Spleen (tissue), 11 donors: ENCODE results near the gene MRPL54. TPM values are rescaled to one million over a fixed set of nuclear protein-coding genes. Genes with fewer than 3 reads are reported as not detected.

ENCODE experiments used
- DNase-seq: peaks from one replicate; pipeline ENCODE4 v3.0.0-alpha.2; 2020
- H3K27ac ChIP-seq, 8 donors: fragments of 200-600 bp; sonication (generic) in 7 of 8; 1 replicate in 4 of 8; 2 replicates in 4 of 8; pipeline versions ENCODE4 v1.5.0 to v1.8.0; 2016 to 2021; ENCODE audit warnings: inconsistent platforms in 4 of 8, mild to moderate bottlenecking in 4 of 8, moderate library complexity in 1 of 8
- H3K27me3 ChIP-seq, 7 donors: fragments of 200-600 bp; sonication (generic) in 6 of 7; replicated peaks in 1 of 7; 1 replicate in 4 of 7; 2 replicates in 3 of 7; pipeline versions ENCODE4 v1.5.0 to v1.8.0; 2016 to 2021; ENCODE audit warnings: inconsistent platforms in 3 of 7, mild to moderate bottlenecking in 1 of 7
- H3K36me3 ChIP-seq, 6 donors: fragments of 200-600 bp; sonication (generic) in 5 of 6; 1 replicate in 4 of 6; 2 replicates in 2 of 6; pipeline versions ENCODE4 v1.5.0 to v1.8.0; 2016 to 2021; ENCODE audit warnings: inconsistent platforms in 2 of 6
- H3K4me1 ChIP-seq, 6 donors: fragments of 200-600 bp; sonication (generic) in 5 of 6; 1 replicate in 3 of 6; 2 replicates in 3 of 6; pipeline versions ENCODE4 v1.5.0 to v1.8.0; 2016 to 2021; ENCODE audit warnings: inconsistent platforms in 3 of 6
- H3K4me3 ChIP-seq, 8 donors: fragments of 200-600 bp; sonication (generic) in 7 of 8; 1 replicate in 4 of 8; 2 replicates in 4 of 8; pipeline versions ENCODE4 v1.5.0 to v1.8.0; 2016 to 2021; ENCODE audit warnings: inconsistent platforms in 4 of 8, mild to moderate bottlenecking in 4 of 8, moderate library complexity in 2 of 8
- H3K9me3 ChIP-seq, 8 donors: fragments of 200-600 bp; sonication (generic) in 7 of 8; 1 replicate in 4 of 8; 2 replicates in 4 of 8; pipeline versions ENCODE4 v1.5.0 to v1.8.0; 2016 to 2021; ENCODE audit warnings: inconsistent platforms in 4 of 8
- POLR2A ChIP-seq, 3 donors: fragments of 450-650 bp; IDR thresholded peaks; one replicate each; pipeline ENCODE4 v1.5.1; 2017; ENCODE audit warnings: antibody characterized with exemption in 3 of 3, mild to moderate bottlenecking in 1 of 3
- POLR2AphosphoS5 ChIP-seq, 3 donors: sonication (generic); formaldehyde crosslinking; IDR thresholded peaks; one replicate each; pipeline ENCODE4 v1.5.1; 2017; ENCODE audit warnings: antibody characterized with exemption in 3 of 3
- WGBS, 5 donors: extraction: QIAGEN DNeasy Blood & Tissue Kit in 3 of 5; methylation state at CpG; one replicate each; pipeline versions ENCODE4 v1.1.5 to v1.1.7; 2013 to 2018; 5-methylcytosine and 5-hydroxymethylcytosine counted together
- intact Hi-C: fragments of 100-400 bp; cut with DNase I; formaldehyde crosslinking; loops from one replicate; pipeline ENCODE4 v1.15.0; 2023; ENCODE audit warnings: low total_unique reads
- polyA plus RNA-seq, 3 donors: library from polyadenylated mRNA; stranded (reverse); fragments of 200-250 nt; gene quantifications; one replicate each; pipeline ENCODE4 v1.2.1, GENCODE V29; 2013
- total RNA-seq, 7 donors: library from RNA; depleted of rRNA in 3 of 7; stranded (reverse); fragments of >200 nt in 3 of 7; fragmentation: NEBNext Ultra II Directional in 4 of 7; extraction: Animal tissue kit (Norgen Biotek cat#: 25700) in 4 of 7; gene quantifications; one replicate each; pipeline versions ENCODE4 v1.1.0 to v1.2.1, GENCODE V29; 2016 to 2021
- TF ChIP-seq, protein P1 (sequence below), 11 experiments: fragments of 200-600 bp in 7 of 11; fragments of 450-650 bp in 4 of 11; sonication (generic) in 4 of 11; IDR thresholded peaks in 8 of 11; conservative IDR thresholded peaks in 3 of 11; 1 replicate in 7 of 11; 2 replicates in 4 of 11; pipeline versions ENCODE4 v1.4.0 to v1.8.0; 2016 to 2021; ENCODE audit warnings: antibody characterized with exemption in 11 of 11, inconsistent platforms in 4 of 11, mild to moderate bottlenecking in 1 of 11
- donor health status: healthy with polysubstance abuse.
- donor health status: DM: no; HTN: no; CAD: no; lungs with moderate emphysema.
- donor health status: DM: no; HTN: no; CAD: no.
- donor health status: Bipolar disorder and iron deficiency.
- donor health status: healthy.
- donor health status: DM: no; HTN: no; CAD: no.
- donor health status: DM: yes; HTN: yes; CAD: no.

The MRPL54 gene
- total and polyA plus RNA-seq, 10 donors: 38.7 to 157 (median 52.6) TPM

DNA sequence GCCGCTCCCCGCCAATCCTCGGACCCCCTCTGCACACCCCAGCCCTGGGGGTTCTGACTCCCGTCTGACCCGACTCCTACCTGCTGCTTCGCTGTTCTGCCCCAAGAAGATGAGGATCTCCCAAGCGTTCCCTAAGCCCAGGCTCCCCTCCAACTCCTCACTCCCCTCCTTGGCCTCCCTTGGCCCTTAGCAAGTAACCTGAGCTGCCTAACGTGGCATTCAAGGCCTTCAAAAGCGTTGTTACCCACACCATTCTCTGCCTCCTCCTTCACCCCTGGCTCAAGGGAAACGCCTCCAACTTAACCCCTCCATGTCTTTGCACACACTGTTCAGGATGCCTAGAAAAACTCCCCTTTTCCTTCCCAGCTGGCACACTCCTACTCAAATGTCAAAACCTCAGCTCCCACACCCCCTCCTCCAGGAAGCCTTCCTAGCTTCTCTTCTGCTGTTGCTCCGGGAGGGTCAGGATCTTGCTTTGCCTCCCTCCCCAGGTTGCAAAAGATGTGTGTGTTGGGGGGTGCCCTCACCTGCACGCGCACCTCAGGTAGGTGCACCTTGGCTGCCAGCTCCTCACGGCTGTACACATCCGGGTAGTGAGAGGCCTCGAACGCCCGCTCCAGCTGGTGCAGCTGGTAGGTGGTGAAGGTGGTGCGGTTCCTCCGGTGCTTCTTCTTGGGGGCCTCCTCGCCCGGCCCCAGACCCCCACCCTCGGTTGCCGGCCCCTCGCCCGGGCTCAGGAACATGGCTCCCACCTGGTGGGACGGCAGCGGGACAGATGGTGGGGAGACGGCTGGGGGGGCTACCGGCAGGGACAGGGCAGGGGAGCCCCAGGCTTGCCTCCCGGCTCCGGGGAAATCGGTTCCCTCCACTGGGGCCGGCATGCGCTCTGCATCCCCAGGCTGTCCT lies 8.8 kb downstream of the MRPL54 start:
- no peaks in the 10 kb centered on the region for H3K27me3 ChIP-seq
- intact Hi-C loops: loop anchor here (10.0 kb wide), 1 partner anchor 54 kb away; no protein-coding TSS in a partner anchor
- DNase-seq: no peak
- H3K4me1 ChIP-seq: peaks cover 0 to 12% (median 2%) of the 10 kb centered on the region in 6 donors
- no peak overlapping the region for H3K4me3 ChIP-seq
- TF ChIP-seq, protein P1, sequence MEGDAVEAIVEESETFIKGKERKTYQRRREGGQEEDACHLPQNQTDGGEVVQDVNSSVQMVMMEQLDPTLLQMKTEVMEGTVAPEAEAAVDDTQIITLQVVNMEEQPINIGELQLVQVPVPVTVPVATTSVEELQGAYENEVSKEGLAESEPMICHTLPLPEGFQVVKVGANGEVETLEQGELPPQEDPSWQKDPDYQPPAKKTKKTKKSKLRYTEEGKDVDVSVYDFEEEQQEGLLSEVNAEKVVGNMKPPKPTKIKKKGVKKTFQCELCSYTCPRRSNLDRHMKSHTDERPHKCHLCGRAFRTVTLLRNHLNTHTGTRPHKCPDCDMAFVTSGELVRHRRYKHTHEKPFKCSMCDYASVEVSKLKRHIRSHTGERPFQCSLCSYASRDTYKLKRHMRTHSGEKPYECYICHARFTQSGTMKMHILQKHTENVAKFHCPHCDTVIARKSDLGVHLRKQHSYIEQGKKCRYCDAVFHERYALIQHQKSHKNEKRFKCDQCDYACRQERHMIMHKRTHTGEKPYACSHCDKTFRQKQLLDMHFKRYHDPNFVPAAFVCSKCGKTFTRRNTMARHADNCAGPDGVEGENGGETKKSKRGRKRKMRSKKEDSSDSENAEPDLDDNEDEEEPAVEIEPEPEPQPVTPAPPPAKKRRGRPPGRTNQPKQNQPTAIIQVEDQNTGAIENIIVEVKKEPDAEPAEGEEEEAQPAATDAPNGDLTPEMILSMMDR (IDR thresholded peaks at IDR 0.05 in 8 of 11, conservative IDR thresholded peaks at IDR 0.05 in 3 of 11): no peak
- TF ChIP-seq POLR2AphosphoS5 (IDR thresholded peaks at IDR 0.05) (no peak), POLR2A (IDR thresholded peaks at IDR 0.05) (no peak)
- H3K27ac ChIP-seq: no peak overlapping the region
- H3K36me3 ChIP-seq: peaks cover 0 to 42% (median 31%) of the 10 kb centered on the region in 6 donors
- no peaks in the 10 kb centered on the region for H3K9me3 ChIP-seq
- WGBS, 5 donors: 84 to 92% (median 86%) methylated on average over 31 to 35 of the region's 35 CpGs

DNA sequence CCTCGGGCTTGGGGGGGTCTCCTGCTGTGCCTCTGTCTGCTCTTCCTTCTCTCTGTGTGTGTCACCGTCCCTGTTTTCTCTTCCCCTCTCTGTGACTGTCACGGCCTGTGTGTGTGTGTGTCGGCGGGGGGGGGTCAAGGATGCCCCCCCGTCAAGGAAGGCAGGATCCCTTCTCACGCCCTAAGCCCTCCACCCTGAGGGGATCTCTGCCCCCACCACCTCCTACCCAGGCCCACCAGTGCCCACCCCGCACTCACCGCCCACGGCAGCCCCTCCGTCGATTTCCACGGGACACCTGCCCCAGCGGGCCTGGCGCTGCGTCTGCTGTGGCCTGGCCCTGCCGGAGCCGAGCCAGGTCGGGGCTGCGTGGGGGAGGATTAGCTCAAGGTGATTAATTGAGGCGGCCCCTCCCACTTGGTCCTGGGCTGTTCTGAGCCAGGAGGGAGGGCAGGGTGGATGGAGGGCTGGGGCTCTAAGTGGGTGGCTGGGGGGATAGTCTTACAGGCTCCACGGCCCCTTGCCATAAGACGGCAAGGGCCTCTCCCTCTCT lies 9.5 kb downstream of the MRPL54 start, which contains the start of gene RAX2:
TSS of gene RAX2 (minus strand) at position 323 of the 550 bp plus-strand sequence. CDS start 486 bp downstream, outside the sequence.
- no peak for DNase-seq

DNA sequence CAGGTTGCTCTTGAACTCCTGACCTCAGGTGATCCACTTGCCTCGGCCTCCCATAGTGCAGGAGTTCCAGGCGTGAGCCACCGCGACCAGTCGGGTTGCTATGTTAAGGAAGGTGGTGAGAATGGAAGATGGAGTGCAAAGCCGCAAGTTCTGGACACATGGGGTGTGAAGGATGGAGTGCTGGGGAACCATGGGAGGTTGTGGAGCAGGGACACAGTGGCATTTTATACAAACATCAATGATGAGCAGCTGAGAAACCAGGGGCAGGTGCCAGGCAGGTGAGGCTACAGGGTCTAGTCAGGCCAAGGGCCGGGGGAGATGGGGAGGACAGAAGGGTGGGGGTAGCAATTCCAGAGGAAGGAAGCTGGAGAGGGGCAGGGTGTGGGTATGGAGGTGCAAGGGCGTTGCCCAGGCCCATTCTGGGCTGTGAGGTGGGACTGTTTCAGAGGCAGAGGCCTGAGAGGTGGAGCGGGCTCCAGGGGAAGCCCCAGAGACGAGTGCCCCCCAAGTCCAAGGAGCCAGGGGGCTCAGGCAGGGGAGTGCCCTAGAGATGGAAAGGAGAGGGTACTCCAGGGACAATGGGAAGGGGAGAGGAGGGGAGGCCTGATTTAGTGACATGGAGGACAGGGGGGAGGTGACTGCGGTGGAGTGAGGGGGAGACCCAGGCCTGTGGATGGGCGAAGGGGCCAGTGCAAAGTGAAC lies 11.5 kb downstream of the MRPL54 start:
- Histone ChIP-seq H3K9me3 (no peaks in the 10 kb centered on the region), H3K36me3 (peaks cover 0 to 15% (median 5%) of the 10 kb centered on the region in 6 donors), H3K27ac (no peak overlapping the region), H3K27me3 (peaks cover 0 to 4% (median 0%) of the 10 kb centered on the region in 7 donors), H3K4me1 (no peaks in the 10 kb centered on the region), H3K4me3 (no peak overlapping the region)
- 79 to 90% (median 83%) methylated on average over 12 of the region's 12 CpGs for WGBS, 5 donors
- intact Hi-C loops: loop anchor here (10.0 kb wide), 1 partner anchor 51 kb away; no protein-coding TSS in a partner anchor
- TF ChIP-seq POLR2AphosphoS5 (IDR thresholded peaks at IDR 0.05): no peak
- no peak for TF ChIP-seq POLR2A (IDR thresholded peaks at IDR 0.05)
- TF ChIP-seq, protein P1 (IDR thresholded peaks at IDR 0.05 in 8 of 11, conservative IDR thresholded peaks at IDR 0.05 in 3 of 11): no peak
- DNase-seq: no peak

More for the DNA sequence above, 9.5 kb downstream of the MRPL54 start, which contains the start of gene RAX2:
- Histone ChIP-seq H3K4me3 (no peak within 1 kb of the TSS), H3K9me3 (no peaks in the 10 kb centered on the region), H3K36me3 (peaks cover 0 to 35% (median 23%) of the 10 kb centered on the region in 6 donors), H3K27me3 (no peaks in the 10 kb centered on the region), H3K4me1 (peaks cover 0 to 5% (median 0%) of the 10 kb centered on the region in 6 donors), H3K27ac (no peak within 1 kb of the TSS)
- WGBS, 5 donors: 59 to 78% (median 68%) methylated on average over 21 to 23 of the region's 23 CpGs
- intact Hi-C loops: loop anchor here (10.0 kb wide), 1 partner anchor 53 kb away; no protein-coding TSS in a partner anchor
- no peak for TF ChIP-seq POLR2AphosphoS5 (IDR thresholded peaks at IDR 0.05)

DNA sequence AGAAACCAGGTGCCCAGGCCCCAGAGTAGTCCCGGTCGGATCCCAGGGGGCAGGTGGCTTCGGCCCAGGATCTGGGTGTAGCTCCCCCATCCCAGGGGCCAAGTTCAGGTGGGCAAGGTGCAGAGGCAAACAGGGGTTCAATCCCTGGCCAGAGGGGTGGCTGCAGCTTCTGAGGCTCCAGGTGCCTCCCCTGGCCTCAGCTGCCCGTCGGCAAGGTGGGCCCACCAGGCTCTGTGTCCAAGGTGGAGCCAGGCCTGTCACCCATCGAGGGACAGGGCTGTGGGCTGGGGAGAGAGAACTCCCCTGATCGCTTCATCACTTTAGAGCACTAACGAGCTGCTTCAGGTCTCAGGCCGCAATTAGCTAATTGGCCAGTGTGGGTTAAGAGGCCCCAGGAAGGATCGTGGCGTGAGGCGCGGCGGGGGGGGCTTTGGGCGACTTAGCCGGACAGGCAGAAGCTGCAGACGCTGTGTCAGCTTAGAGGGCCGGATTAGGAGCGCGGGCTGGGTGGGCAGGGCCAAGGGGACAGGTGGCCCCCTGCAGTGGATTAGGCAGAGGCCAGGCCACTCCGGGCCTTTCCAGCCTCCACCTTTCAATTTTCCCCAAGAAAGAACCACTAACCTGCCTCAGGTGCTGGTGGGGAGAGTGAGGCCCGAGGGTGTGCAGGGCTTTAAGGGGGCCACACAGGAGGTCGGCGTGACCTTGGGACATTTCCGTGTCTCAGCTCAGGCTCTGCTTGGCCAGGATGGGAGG lies 12.3 kb downstream of the MRPL54 start:
- 60 to 70% (median 63%) methylated on average over 19 to 25 of the region's 25 CpGs for WGBS, 5 donors
- Histone ChIP-seq H3K27ac (no peak overlapping the region), H3K4me3 (no peak overlapping the region), H3K4me1 (no peaks in the 10 kb centered on the region), H3K9me3 (no peaks in the 10 kb centered on the region), H3K36me3 (peaks cover 0 to 6% (median 2%) of the 10 kb centered on the region in 6 donors), H3K27me3 (peaks cover 0 to 9% (median 0%) of the 10 kb centered on the region in 7 donors)
- TF ChIP-seq POLR2AphosphoS5 (IDR thresholded peaks at IDR 0.05) (no peak), POLR2A (IDR thresholded peaks at IDR 0.05) (no peak)
- TF ChIP-seq, protein P1 (IDR thresholded peaks at IDR 0.05 in 8 of 11, conservative IDR thresholded peaks at IDR 0.05 in 3 of 11): no peak
- no peak for DNase-seq
- intact Hi-C loops: loop anchor here (10.0 kb wide), 1 partner anchor 50 kb away; no protein-coding TSS in a partner anchor
